Activated naive CD4-positive, alpha-beta T cell treated with anti-CD3 and anti-CD28 coated beads, Interleukin-2, amount 50 U/mL, for 24 hours (primary cell): ENCODE results near the gene TIMM22.
"Not testable (repeated sequence)": the region's sequence is repeated elsewhere in the genome, so short reads cannot be mapped to it uniquely, and the experiment has no call there.

Experiments used
- H3K27ac Mint-ChIP-seq: one replicate; pipeline ENCODE4 v1.8.0; 2021; ENCODE audit warnings: mild to moderate bottlenecking, mixed read lengths
- H3K27me3 Mint-ChIP-seq: one replicate; pipeline ENCODE4 v1.8.0; 2021; ENCODE audit warnings: mixed read lengths
- H3K36me3 Mint-ChIP-seq: one replicate; pipeline ENCODE4 v1.8.0; 2021; ENCODE audit warnings: mixed read lengths
- H3K4me1 Mint-ChIP-seq: one replicate; pipeline ENCODE4 v1.8.0; 2021; ENCODE audit warnings: mixed read lengths
- H3K4me3 Mint-ChIP-seq: one replicate; pipeline ENCODE4 v1.8.0; 2021; ENCODE audit warnings: mild to moderate bottlenecking, mixed read lengths
- H3K9me3 Mint-ChIP-seq: one replicate; pipeline ENCODE4 v1.8.0; 2021; ENCODE audit warnings: mixed read lengths

Gene TIMM22

DNA sequence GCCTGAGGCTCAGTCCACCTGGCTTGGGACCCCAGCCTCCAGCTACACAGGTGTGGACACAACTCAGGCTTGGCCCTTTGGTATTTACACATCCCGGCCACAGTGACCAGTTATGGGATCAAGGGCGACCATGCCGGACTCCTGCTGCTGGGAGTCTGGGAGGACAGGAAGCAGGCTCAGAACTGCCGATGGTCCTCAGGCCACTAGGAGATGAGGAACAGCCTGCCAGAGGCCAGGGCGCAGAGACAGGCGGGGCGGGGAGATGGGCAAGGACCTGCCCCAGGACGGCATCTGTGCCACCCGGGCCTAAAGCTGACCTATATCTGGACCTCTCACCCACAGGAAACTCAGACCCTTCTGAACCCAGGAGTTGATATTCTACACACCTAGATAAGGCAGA lies 29.8 kb upstream of the TIMM22 start:
- Mint-ChIP-seq H3K36me3 (no peaks in the 10 kb centered on the region), H3K4me3 (no peak overlapping the region), H3K27ac (no peak overlapping the region), H3K27me3 (peaks cover 22% of the 10 kb centered on the region), H3K4me1 (peaks cover 5% of the 10 kb centered on the region), H3K9me3 (no peaks in the 10 kb centered on the region)

DNA sequence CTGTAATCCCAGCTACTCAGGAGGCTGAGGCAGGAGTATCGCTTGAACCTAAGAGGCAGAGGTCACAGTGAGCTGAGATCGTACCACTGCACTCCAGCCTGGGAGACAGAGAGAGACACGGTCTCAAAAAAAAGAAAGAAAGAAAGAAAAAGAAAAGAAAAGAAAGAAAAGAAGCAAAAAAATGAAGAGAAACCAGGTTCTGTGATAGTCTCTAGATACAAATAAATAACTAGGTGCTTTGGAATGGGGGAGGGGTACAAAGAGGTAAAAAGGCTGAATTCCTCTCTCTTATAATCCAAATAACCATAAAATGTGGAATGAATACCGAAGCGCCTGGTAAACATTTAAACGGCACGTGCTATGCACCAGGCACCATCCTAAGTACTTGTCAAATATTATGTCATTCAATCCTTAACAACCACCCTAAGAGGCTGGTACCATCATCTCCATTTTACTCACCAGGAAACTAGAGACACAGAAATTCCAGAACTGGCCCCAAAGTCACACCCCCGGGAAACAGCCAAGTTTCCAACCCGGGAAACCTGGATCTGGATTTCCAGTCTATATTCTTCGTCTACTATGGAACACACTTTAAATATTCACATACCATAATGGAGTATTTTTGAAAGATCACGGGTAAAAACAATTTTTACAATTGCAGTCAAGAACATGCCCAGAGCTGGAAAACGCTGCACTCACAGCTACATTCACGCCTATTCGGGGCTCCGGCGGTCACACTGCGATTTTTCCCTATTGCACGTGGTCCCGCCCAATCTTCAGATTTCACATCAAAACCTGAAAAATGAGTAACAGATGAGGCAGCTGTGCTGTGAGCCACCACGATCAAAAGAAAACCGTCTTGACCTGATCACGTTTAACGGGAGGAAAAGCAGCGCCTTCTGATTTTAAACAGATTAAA lies 27.9 kb upstream of the TIMM22 start:
- Mint-ChIP-seq H3K36me3 (no peaks in the 10 kb centered on the region), H3K4me3 (no peak overlapping the region), H3K9me3 (no peaks in the 10 kb centered on the region), H3K27me3 (peaks cover 21% of the 10 kb centered on the region), H3K27ac (no peak overlapping the region), H3K4me1 (peaks cover 5% of the 10 kb centered on the region)

DNA sequence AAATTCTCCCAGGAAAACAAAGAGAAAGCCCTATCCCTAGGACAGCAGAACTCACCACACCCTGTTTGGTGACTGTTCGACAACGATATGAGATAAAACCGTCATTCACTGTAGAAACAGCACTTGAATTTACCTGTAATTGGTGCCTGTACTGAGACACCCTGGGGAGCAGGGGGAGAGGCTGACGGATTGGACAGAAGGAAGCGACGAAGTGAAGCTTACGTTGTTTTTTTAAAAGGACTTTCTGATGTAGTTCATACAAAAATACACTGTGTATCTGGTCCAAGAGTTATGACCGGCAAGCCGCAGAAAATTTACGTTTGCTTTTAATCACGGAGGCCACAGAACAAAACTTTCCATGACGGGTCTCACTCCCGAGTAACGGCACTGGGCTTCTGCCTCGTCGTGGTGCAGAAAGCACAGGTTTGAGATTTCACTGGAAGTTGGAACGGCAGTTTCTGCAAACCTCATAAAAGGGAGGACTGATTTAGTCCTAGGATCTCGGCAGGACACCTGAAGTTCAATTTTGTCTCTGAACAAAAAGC lies 27.0 kb upstream of the TIMM22 start:
- Mint-ChIP-seq H3K9me3 (no peaks in the 10 kb centered on the region), H3K36me3 (no peaks in the 10 kb centered on the region), H3K4me3 (no peak overlapping the region), H3K27me3 (peaks cover 18% of the 10 kb centered on the region), H3K27ac (no peak overlapping the region), H3K4me1 (peaks cover 5% of the 10 kb centered on the region)

DNA sequence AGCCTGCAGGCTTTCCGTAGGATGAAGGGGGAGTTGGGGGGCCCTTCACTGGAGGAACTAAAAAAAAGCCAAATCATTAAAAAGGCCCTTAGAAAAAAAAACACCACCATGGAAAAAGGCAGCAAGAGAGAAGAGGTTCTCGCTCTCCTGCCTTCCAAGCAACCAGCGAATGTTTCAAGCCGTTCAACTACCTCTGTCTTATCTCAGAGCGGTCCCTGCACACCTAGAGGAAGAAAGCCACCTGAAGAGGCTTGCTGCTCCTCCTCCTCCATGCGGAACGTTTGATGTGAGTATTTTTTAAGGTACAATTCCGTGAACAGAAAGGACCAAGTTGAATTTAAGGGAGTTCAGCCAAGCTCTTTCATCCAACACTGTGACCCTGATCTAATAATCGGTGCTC lies 26.6 kb upstream of the TIMM22 start:
- no peak overlapping the region for H3K27ac Mint-ChIP-seq
- no peaks in the 10 kb centered on the region for H3K9me3 Mint-ChIP-seq
- peaks cover 20% of the 10 kb centered on the region for H3K27me3 Mint-ChIP-seq
- H3K36me3 Mint-ChIP-seq, result no peaks in the 10 kb centered on the region
- H3K4me1 Mint-ChIP-seq, result peaks cover 5% of the 10 kb centered on the region
- H3K4me3 Mint-ChIP-seq, result no peak overlapping the region

DNA sequence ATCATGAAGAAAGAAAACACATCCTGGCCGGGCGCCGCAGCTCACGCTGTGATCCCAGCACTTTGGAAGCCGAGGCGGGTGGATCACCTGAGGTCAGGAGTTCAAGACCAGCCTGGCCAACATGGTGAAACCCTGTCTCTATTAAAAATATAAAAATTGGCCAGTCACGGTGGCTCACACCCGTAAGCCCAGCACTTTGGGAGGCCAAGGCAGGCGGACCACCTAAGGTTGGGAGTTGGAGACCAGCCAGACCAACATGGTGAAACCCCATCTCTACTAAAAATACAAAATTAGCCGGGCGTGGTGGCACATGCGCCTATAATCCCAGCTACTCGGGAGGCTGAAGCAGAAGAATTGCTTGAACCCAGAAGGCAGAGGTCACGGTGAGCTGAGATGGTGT lies 25.1 kb upstream of the TIMM22 start:
- not testable (repeated sequence) for H3K4me3 Mint-ChIP-seq, H3K36me3 Mint-ChIP-seq, H3K27ac Mint-ChIP-seq, H3K9me3 Mint-ChIP-seq, H3K4me1 Mint-ChIP-seq
- H3K27me3 Mint-ChIP-seq, result peaks cover 31% of the 10 kb centered on the region

DNA sequence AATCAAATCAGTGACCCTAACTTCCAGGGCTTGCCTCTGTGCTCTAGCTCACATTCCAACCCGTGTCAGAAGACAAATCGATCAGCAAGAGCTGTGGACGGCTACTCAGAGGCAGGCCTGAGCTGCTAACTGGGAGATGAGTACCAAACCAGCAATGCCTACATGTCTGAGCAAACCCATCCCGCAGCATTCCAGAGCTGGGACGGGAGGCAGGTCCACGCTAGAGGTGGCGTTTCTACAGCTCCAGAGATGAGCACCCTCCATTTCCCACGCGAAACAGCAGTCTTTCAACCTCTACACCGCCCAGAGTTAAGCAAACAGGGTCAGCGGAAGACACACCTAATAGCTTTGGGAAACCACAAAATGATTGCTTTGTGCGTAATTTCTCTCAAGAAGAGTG lies 23.9 kb upstream of the TIMM22 start:
- H3K27me3 Mint-ChIP-seq, result peaks cover 38% of the 10 kb centered on the region
- no peak overlapping the region for H3K4me3 Mint-ChIP-seq
- no peaks in the 10 kb centered on the region for H3K9me3 Mint-ChIP-seq
- H3K27ac Mint-ChIP-seq, result no peak overlapping the region
- H3K36me3 Mint-ChIP-seq, result no peaks in the 10 kb centered on the region
- peaks cover 6% of the 10 kb centered on the region for H3K4me1 Mint-ChIP-seq

DNA sequence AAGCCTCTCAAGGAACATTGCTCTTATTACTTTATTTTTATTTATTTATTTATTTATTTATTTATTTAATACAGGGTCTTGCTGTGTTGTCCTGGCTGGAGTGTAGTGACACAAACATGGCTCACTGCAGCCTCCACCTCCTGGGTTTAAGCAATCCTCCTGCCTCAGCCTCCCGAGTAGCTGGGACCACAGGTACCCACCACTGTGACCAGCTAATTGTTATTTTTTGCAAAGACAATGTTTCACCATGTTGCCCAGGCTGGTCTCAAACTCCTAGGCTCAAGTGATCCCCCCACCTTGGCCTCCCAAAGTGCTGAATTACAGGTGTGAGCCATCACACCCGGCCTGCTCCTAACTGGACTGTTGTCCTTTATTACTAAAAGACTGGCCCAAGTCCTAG lies 22.2 kb upstream of the TIMM22 start:
- H3K4me1 Mint-ChIP-seq, H3K9me3 Mint-ChIP-seq, H3K36me3 Mint-ChIP-seq, H3K27ac Mint-ChIP-seq, H3K4me3 Mint-ChIP-seq: not testable (repeated sequence)
- peaks cover 35% of the 10 kb centered on the region for H3K27me3 Mint-ChIP-seq

DNA sequence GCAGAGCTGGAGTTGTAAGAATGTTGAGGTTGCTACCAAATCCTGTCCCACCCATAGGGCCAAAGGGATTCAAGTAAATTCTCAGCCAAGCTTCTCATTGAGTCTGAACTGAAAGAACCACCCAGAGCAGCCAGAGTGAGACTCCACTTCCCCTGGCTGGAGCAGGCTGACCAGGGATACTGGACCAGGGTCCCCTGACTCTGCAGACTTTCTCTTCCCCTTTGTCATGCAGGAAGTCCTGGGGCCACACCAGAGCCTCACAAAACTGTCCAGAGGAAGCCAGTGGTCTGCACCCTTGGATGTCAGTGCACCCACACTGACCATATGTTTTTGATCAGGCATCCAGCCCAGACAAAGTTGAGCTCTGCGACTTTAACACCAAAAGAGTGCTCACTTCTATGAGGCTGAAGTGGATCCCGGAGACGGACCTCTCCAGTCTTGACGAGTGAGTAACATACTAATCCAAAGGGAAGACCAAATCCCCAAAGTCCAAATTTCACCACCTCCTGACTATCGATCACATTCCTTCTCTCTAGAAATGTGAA lies 21.5 kb upstream of the TIMM22 start:
- peaks cover 8% of the 10 kb centered on the region for H3K4me1 Mint-ChIP-seq
- no peaks in the 10 kb centered on the region for H3K36me3 Mint-ChIP-seq
- H3K27ac Mint-ChIP-seq, result no peak overlapping the region
- no peaks in the 10 kb centered on the region for H3K9me3 Mint-ChIP-seq
- peaks cover 34% of the 10 kb centered on the region for H3K27me3 Mint-ChIP-seq
- no peak overlapping the region for H3K4me3 Mint-ChIP-seq

DNA sequence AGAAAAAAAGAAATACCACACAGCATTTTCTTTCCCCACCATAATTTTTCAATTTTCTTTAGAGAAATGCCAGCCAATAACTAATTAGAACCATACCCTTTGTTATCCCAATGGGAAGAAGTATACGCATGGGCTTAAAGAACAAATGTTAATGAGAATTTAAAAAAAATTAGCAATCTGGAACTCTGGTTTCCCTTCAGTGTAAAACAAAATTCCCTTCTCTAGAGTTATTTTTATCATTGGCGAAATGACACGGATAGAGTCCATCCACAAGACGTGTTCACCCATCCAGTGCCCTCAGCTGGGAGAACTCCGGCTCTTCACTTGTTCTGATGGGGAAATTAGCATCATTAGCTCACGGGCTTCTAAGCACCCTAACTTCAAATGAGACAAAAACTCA lies 20.6 kb upstream of the TIMM22 start:
- Mint-ChIP-seq H3K27me3 (peaks cover 31% of the 10 kb centered on the region), H3K4me1 (peaks cover 15% of the 10 kb centered on the region), H3K4me3 (no peak overlapping the region), H3K36me3 (no peaks in the 10 kb centered on the region), H3K9me3 (no peaks in the 10 kb centered on the region), H3K27ac (no peak overlapping the region)

DNA sequence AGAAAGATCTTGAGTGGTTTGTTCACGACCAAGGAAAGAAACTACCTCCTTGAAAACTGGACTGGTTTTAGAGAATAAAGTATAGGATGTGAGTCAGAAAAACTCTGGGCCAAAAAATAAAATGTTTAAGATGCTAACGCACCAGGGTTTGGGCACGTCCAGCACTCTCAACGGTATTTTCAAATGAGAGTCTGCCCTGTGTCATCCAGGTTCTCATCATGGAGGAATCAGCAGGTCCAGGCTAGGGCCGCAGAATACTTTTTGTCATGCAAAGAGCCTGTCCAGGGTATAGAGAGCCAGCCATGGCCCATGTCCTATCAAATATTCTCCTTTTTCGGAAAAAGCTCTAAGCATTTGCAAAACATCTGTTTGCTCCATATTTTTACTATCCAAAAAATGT lies 19.8 kb upstream of the TIMM22 start:
- Mint-ChIP-seq H3K4me3 (no peak overlapping the region), H3K9me3 (no peaks in the 10 kb centered on the region), H3K27ac (no peak overlapping the region), H3K4me1 (peaks cover 15% of the 10 kb centered on the region), H3K36me3 (no peaks in the 10 kb centered on the region), H3K27me3 (peaks cover 31% of the 10 kb centered on the region)

DNA sequence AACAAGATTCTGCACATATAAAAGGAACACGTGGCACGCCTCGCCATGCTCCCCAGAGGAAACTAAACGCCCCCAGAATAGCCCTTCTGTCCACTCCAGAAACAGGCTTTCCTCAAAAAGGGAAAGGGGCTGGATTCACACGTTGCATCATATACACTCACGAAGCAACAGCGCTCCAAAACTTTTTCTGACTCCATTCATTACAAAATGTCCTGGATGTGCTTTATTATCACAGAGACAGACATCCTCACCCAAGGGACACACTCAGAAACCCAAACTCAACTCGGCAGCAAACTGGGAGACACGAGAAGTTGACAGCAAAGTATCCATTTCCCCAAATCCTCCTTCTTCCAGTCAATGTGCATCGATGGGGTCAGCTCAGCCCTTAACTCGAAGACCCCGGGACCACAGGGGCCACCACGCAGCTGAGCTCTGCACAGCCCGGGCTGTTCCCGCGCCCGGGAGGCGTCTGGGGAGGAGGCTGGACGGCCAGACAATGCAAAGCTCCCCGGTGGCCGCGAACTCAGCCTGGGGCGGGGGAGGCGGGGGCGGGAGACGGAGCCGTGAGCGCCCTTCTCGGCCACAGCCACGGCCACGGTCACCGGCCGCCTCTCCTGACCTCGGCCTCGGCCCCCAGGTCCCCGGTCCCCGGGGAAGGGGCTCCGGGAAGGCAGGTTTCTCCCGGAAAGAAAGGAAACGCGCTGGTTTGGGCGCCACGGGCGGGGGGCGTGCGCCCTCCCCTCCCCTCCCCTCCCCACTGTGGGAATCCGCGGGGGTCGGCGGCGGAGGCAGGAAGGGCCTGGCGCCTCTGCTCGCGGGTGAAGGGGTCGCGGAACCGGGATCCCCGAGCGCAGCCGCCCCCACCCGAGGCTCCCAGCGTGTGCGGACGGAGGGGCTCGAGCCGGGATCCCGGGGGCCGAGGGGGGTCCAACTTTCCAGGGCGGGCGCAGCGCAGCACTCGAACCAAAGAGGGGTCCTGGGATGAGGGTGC lies 18.5 kb upstream of the TIMM22 start:
- Mint-ChIP-seq H3K9me3 (no peaks in the 10 kb centered on the region), H3K36me3 (no peaks in the 10 kb centered on the region), H3K4me1 (peaks cover 15% of the 10 kb centered on the region), H3K27ac (peak overlapping the region; percentile 60), H3K4me3 (peak overlapping the region; percentile 82), H3K27me3 (peaks cover 28% of the 10 kb centered on the region)

DNA sequence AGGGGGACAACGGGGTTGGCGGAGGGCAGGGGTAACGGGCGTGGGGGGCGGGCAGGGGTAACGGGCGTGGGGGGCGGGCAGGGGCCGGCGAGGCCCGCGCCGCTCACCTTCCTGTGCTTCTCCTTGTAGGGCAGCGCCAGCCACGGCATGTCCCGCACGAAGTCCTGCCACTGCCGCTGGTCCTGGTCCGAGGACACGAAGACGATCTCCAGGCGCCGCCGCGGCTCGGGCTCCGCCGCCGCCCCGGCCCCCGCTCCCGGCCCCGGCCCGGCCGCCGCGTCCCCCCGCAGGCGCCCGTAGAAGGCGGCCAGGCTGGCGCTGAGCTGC lies 17.8 kb upstream of the TIMM22 start:
- Mint-ChIP-seq H3K36me3 (no peaks in the 10 kb centered on the region), H3K4me3 (no peak overlapping the region), H3K9me3 (no peaks in the 10 kb centered on the region), H3K27me3 (peaks cover 27% of the 10 kb centered on the region), H3K4me1 (peaks cover 15% of the 10 kb centered on the region), H3K27ac (no peak overlapping the region)

DNA sequence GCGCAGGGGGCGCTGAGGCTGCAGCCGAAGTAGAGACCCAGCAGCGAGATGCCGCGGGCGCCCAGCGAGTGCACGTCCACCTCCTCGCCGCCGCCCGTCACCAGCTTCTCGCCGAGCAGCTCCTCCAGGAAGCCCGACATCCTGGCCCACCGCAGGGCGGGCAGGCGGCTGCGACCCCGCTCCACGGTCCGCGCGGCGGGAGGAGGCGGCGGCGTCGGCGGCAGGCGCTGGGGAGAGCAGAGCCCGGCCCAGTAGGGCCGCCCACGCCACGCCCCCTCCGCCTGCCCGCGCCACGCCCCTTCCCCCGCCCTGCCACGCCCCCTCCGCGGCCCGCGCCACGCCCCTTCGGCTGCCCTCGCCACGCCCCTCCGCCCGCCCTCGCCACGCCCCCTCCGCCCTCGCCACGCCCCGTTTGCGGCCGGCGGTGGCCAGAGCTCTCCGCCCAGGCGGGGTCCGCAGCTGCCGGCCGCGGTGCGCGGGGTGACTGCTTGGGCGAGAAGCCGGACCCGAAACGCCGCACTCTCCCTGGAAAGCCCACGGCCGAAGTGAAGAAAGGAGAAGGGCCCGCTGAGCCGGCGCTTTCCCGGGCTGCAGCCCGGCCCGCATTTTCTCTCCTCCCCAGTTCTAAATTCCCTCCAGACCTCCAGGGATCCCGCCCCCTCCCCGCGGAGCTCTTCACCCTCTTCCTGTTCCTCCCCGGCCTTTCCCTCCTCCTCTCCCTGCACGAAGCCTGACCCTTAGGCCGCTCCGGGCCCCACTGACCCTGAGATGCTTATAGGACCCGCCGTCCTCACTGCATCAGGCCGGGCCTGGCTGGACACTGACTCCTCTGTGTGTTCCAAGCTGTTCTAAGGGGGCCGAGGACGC lies 17.2 kb upstream of the TIMM22 start, which contains the start of gene NXN:
TSS of gene NXN (minus strand) at position 238 of the 867 bp plus-strand sequence.
- H3K9me3 Mint-ChIP-seq, result no peaks in the 10 kb centered on the region
- peaks cover 27% of the 10 kb centered on the region for H3K27me3 Mint-ChIP-seq
- peaks cover 15% of the 10 kb centered on the region for H3K4me1 Mint-ChIP-seq
- H3K36me3 Mint-ChIP-seq, result no peaks in the 10 kb centered on the region
- H3K27ac Mint-ChIP-seq, result no peak within 1 kb of the TSS
- peak within 1 kb of the TSS; percentile 74 for H3K4me3 Mint-ChIP-seq

DNA sequence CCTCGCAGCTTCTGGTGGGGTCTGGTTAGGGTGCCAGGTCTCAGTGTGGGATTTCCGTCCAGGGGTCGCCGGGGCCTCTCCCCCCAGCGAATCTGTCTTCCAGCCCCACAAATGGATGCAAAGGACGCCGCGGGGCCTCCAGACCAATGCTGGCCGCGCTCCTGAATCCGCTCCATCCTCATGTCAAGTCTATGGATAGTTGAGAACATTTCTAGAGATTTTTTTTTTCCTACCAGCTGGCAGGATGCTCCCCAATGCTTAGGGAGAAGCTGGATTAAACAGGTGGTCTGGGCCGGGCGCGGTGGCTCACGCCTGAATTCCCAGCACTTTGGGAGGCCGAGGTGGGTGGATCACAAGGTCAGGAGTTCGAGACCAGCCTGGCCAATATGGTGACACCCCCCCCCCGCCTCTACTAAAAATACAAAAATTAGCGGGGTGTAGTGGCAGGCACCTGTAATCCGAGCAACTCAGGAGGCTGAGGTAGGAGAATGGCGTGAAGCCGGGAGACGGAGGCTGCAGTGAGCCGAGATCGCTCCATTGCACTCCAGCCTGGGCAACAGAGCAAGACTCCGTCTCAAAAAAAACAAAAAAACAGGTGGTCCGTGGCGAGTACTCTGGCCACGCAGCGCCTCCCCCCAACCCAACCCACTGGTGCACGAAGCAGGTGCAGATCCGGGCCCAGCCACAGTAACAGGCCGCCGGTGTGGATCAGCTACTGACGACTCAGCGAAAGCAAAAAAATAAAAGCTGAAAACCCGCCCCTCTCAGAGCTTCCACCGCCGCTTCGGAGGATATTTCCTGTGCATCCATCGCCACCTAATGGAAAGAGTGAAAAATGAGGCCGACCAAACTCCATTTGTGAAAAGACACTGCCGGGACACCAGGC lies 16.3 kb upstream of the TIMM22 start:
- H3K27me3 Mint-ChIP-seq, result peaks cover 21% of the 10 kb centered on the region
- no peaks in the 10 kb centered on the region for H3K9me3 Mint-ChIP-seq
- H3K36me3 Mint-ChIP-seq, result no peaks in the 10 kb centered on the region
- H3K27ac Mint-ChIP-seq, result peak overlapping the region; percentile 52
- H3K4me3 Mint-ChIP-seq, result peak overlapping the region; percentile 75
- peaks cover 15% of the 10 kb centered on the region for H3K4me1 Mint-ChIP-seq
